ENCODE results near the gene AQP6.

AQP6 gene

DNA sequence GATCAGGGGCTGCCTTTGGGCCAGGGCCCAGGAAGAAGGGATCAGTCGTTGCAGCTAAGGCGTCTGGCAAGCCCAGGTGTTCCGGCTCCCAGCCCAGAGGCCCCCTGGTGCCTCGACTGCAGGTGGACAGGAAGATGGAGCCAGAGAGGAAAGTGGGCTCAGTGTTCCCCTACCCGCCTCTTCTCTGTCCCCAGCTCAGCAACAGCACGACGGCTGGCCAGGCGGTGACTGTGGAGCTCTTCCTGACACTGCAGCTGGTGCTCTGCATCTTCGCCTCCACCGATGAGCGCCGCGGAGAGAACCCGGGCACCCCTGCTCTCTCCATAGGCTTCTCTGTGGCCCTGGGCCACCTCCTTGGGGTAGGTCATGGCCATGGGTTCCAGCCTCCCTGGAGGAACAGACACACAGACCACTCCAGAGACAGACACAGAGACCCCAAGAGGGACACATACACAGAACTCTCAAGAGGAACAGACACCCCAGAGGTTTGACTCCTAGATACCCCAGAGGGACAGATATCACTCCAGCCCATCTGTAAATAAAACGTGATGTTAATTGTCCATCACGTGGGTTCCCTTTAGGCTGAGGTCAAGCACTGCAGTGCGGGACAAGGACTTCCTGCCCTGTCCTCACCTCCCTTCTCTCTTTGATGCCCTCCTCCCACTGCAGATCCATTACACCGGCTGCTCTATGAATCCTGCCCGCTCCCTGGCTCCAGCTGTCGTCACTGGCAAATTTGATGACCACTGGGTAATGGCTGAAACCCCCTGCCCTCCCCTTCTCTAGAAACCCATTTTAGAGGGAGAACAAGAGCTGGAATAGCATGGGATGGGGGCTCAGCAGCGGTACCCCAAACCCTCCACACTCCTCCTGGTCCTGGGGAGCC is 18.5 kb upstream of the AQP6 start:
- H3K4me3 ChIP-seq (ENCODE audit: low read depth, low read length): no peak overlapping the region
- TF ChIP-seq, protein P1, sequence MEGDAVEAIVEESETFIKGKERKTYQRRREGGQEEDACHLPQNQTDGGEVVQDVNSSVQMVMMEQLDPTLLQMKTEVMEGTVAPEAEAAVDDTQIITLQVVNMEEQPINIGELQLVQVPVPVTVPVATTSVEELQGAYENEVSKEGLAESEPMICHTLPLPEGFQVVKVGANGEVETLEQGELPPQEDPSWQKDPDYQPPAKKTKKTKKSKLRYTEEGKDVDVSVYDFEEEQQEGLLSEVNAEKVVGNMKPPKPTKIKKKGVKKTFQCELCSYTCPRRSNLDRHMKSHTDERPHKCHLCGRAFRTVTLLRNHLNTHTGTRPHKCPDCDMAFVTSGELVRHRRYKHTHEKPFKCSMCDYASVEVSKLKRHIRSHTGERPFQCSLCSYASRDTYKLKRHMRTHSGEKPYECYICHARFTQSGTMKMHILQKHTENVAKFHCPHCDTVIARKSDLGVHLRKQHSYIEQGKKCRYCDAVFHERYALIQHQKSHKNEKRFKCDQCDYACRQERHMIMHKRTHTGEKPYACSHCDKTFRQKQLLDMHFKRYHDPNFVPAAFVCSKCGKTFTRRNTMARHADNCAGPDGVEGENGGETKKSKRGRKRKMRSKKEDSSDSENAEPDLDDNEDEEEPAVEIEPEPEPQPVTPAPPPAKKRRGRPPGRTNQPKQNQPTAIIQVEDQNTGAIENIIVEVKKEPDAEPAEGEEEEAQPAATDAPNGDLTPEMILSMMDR (IDR thresholded peaks at IDR 0.05; ENCODE audit: low read depth, low read length): no peak

DNA sequence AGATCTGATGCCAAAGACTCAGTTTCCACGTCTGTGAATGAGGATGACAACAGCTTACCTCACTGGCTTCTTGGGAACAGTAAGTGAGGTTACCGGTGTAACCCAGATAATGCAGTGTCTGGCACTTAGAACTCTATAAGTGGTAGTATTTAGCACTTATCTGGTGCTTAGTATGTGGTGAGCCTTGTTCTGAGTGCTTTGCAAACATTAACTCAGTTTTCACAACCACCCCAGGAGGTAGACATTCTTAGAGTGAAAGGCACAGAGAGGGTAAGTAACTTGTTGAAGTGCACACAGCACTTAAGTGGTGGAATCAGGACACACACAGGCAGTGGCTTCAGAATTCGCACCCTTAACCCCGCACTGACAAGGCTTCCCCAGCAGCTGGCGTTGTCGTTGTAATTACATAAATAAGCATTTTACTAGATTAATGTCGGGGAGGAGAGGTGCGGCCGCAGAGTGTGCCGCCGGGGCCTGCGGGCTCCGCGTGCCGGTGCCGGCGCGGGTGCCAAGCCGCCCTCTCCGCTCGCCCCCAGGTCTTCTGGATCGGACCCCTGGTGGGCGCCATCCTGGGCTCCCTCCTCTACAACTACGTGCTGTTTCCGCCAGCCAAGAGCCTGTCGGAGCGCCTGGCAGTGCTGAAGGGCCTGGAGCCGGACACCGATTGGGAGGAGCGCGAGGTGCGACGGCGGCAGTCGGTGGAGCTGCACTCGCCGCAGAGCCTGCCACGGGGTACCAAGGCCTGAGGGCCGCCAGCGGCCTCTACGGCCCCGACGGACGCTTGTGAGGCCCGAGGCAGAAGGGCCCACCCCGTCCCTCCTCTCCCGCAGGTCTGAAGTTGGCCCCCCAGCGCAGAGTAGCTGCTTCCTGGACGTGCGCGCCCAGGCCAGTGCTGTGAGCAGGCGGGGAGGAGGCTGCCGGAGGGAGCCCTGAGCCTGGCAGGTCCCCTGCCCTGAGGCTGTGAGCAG is 17.6 kb upstream of the AQP6 start:
- TF ChIP-seq, protein P1 (IDR thresholded peaks at IDR 0.05; ENCODE audit: low read depth, low read length): no peak
- no peak overlapping the region for H3K4me3 ChIP-seq (ENCODE audit: low read depth, low read length)

DNA sequence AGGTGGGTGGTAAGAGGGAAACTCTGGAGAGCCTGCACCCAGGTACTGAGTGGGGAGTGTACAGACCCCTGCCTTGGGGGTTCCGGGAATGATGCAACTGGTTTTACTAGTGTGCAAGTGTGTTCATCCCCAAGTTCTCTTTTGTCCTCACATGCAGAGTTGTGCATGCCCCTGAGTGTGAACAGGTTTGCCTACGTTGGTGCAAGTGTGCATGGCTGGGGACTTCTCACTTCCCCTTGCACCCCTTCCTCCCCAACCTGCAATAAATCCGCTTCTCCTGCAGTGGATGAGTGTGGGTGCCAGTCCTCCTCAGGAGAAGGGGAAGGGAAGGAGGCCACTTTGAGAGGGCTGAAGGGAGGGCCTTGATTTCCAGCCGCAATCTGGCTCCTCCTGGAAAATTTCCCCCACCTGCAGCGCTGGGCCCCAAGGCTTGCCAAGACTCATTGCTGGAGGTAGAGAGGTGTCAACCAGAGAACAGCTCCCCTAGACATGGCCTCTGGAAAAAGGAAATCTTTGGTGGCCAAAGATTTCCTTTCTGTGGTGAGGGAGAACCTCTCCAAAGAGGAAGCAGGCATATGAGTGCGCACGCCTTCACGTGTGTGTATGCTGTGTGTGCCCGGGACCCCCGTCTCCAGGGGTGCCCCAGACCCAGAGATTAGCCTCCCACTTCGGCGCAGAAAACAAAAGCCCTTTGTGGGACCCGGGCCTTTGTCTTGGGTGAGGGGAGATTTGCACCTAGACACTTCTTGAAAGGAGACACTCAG is 16.7 kb upstream of the AQP6 start:
- TF ChIP-seq, protein P1 (IDR thresholded peaks at IDR 0.05; ENCODE audit: low read depth, low read length): no peak
- no peak overlapping the region for H3K4me3 ChIP-seq (ENCODE audit: low read depth, low read length)

DNA sequence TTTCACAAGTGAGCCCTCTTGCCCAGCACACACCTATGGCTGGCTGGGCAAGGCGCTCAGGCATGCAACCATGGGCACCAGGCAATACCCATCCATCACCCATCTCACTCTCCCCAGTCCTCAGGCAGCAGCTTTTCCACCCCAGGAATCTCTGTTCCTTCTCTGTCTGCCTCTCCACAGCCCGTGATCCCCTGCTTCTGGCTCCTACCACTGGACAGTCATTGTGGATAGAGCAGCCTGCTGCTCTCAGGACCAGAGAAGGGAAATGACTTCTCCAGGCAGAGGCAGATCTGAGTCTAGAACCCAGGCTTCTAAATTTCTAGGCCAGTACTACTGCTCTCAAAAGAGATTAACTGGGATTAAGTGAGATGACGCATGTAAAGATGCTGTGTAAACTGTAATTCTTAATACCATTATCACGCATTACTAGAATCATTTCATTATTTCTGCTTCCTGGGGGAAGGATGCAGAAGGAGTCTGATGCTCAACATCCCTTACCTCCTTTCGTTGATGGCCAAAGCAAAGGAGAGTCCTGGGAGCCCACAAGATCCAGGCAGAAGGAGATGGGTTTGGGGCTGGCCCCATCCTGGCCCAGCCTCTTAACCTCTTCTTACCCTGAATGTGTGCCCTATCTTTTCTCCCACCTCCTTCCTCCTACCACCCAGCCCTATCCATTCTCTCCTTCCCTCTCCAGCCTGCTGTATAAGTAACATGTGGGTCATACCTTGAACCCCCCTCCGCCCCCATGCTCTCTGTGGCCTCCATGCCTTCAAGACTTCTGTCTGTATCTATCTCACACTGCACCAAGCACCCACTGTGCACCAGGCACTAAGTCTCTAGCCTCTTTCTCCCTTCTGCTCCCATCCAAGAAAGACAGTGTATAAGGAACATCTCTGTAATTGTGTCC is 15.8 kb upstream of the AQP6 start:
- TF ChIP-seq, protein P1 (IDR thresholded peaks at IDR 0.05; ENCODE audit: low read depth, low read length): no peak
- no peak overlapping the region for H3K4me3 ChIP-seq (ENCODE audit: low read depth, low read length)

DNA sequence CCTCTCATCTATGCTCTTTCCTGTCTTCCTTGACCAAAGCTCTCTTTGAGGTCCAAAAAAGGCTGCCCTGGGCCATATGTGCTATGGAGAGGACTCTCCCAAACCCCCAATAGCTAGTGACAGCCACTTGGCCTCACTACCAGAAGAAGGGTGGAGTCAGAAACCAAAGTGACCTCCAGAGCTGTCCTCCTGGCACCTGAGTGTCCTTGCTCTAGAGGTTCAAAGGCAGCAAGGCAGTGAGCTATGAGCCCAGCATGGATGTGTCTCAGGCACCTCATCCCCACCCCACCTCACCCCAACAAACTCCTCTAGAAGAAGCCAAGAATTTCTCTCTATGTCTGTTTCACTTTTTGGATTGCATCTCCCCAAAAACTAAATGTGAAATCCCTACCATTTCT is 15.2 kb upstream of the AQP6 start:
- TF ChIP-seq, protein P1 (IDR thresholded peaks at IDR 0.05; ENCODE audit: low read depth, low read length): no peak
- no peak overlapping the region for H3K4me3 ChIP-seq (ENCODE audit: low read depth, low read length)
